ENCODE data around the gene KRTAP9-3. TPM values are rescaled to one million over a fixed set of nuclear protein-coding genes. Genes with fewer than 3 reads are reported as not detected.
"Not testable (repeated sequence)": the region's sequence is repeated elsewhere in the genome, so short reads cannot be mapped to it uniquely, and the experiment has no call there.

KRTAP9-3 gene
- polyA plus RNA-seq, 3 donors = not detected

- Histone ChIP-seq H3K9ac (ENCODE audit: insufficient read depth, low read length, poor library complexity, severe bottlenecking) (no peak overlapping the region), H4K20me1 (ENCODE audit: insufficient read depth, low read length) (no peaks in the 10 kb centered on the region), H3K36me3 (replicated peaks in 1 of 2; ENCODE audit: control insufficient read depth in 1 of 2, insufficient read depth in 2 of 2, low read length in 2 of 2) (no peaks in the 10 kb centered on the region), H3K4me1 (ENCODE audit: control insufficient read depth in 1 of 2, insufficient read depth in 2 of 2, low read length in 2 of 2) (no peaks in the 10 kb centered on the region), H3K27ac (ENCODE audit: low read depth in 1 of 2, low read length in 2 of 2) (no peak overlapping the region), H3K79me2 (ENCODE audit: insufficient read depth, low read length) (no peaks in the 10 kb centered on the region), H3K9me3 (replicated peaks in 1 of 2; ENCODE audit: control insufficient read depth in 1 of 2, insufficient read depth in 1 of 2, low read length in 2 of 2) (no peaks in the 10 kb centered on the region), H3K4me2 (replicated peaks; ENCODE audit: extremely low read depth, low read length, poor library complexity, severe bottlenecking) (no peak overlapping the region), H3K4me3 (replicated peaks in 1 of 3; ENCODE audit: low read depth in 2 of 3, low read length in 3 of 3) (no peak overlapping the region), H3K27me3 (ENCODE audit: control insufficient read depth in 2 of 2, insufficient read depth in 2 of 2, low read length in 2 of 2) (peaks cover 0 to 3% of the 10 kb centered on the region in 2 donors), H2AFZ (ENCODE audit: insufficient read depth, low read depth, low read length, poor library complexity, severe bottlenecking) (no peak overlapping the region)
- TF ChIP-seq, protein P1, sequence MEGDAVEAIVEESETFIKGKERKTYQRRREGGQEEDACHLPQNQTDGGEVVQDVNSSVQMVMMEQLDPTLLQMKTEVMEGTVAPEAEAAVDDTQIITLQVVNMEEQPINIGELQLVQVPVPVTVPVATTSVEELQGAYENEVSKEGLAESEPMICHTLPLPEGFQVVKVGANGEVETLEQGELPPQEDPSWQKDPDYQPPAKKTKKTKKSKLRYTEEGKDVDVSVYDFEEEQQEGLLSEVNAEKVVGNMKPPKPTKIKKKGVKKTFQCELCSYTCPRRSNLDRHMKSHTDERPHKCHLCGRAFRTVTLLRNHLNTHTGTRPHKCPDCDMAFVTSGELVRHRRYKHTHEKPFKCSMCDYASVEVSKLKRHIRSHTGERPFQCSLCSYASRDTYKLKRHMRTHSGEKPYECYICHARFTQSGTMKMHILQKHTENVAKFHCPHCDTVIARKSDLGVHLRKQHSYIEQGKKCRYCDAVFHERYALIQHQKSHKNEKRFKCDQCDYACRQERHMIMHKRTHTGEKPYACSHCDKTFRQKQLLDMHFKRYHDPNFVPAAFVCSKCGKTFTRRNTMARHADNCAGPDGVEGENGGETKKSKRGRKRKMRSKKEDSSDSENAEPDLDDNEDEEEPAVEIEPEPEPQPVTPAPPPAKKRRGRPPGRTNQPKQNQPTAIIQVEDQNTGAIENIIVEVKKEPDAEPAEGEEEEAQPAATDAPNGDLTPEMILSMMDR (IDR thresholded peaks at IDR 0.05) = no peak
- no peaks in the 10 kb centered on the region for H3K36me3 Mint-ChIP-seq
- DNase-seq = no peak
- no peak overlapping the region for H3K4me3 Mint-ChIP-seq
- H3K9me3 Mint-ChIP-seq = peaks cover 0 to 3% (median 0%) of the 10 kb centered on the region in 7 donors
- no peaks in the 10 kb centered on the region for H3K4me1 Mint-ChIP-seq
- intact Hi-C loops (cut with micrococcal nuclease) = no loop called here
- peaks cover 3 to 20% (median 4%) of the 10 kb centered on the region in 3 donors for H3K27me3 Mint-ChIP-seq (ENCODE audit: low read depth in 3 of 3)
- no peak overlapping the region for H3K27ac Mint-ChIP-seq
Observed at GRCh38 chr17:41230094-41230493, 2.2 kb upstream of the KRTAP9-3 start.

DNA sequence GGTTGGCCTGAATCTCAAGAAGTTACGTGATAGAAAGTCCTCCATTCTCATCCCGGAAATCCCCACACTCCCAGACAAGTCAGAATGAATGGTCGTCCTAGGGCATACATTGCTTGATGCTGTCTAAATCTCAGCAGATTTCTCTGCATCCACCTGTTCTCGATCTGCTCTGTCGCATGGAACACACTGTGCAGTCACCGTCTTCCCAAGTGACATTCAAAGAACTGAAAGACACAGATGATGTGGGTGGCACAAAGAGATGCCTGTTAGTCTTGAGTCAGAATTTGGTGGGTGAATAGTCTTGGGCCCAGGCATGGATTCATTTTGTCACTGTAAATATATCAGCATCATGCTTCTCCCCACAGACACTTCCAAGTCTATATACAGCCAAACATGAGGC lies 518 bp upstream of the KRTAP9-3 start:
- TF ChIP-seq, protein P1 (IDR thresholded peaks at IDR 0.05) = no peak
- no peaks in the 10 kb centered on the region for H3K4me1 Mint-ChIP-seq
- Histone ChIP-seq H2AFZ (ENCODE audit: insufficient read depth, low read depth, low read length, poor library complexity, severe bottlenecking) (no peak overlapping the region), H3K4me1 (ENCODE audit: control insufficient read depth in 1 of 2, insufficient read depth in 2 of 2, low read length in 2 of 2) (no peaks in the 10 kb centered on the region), H3K27me3 (ENCODE audit: control insufficient read depth in 2 of 2, insufficient read depth in 2 of 2, low read length in 2 of 2) (peaks cover 0 to 3% of the 10 kb centered on the region in 2 donors), H3K9ac (ENCODE audit: insufficient read depth, low read length, poor library complexity, severe bottlenecking) (no peak overlapping the region), H3K79me2 (ENCODE audit: insufficient read depth, low read length) (no peaks in the 10 kb centered on the region), H3K36me3 (replicated peaks in 1 of 2; ENCODE audit: control insufficient read depth in 1 of 2, insufficient read depth in 2 of 2, low read length in 2 of 2) (no peaks in the 10 kb centered on the region), H3K9me3 (replicated peaks in 1 of 2; ENCODE audit: control insufficient read depth in 1 of 2, insufficient read depth in 1 of 2, low read length in 2 of 2) (no peaks in the 10 kb centered on the region), H4K20me1 (ENCODE audit: insufficient read depth, low read length) (no peaks in the 10 kb centered on the region), H3K27ac (ENCODE audit: low read depth in 1 of 2, low read length in 2 of 2) (no peak overlapping the region), H3K4me2 (replicated peaks; ENCODE audit: extremely low read depth, low read length, poor library complexity, severe bottlenecking) (no peak overlapping the region), H3K4me3 (replicated peaks in 1 of 3; ENCODE audit: low read depth in 2 of 3, low read length in 3 of 3) (no peak overlapping the region)
- H3K9me3 Mint-ChIP-seq = peaks cover 0 to 4% (median 0%) of the 10 kb centered on the region in 7 donors
- peaks cover 4 to 20% (median 8%) of the 10 kb centered on the region in 3 donors for H3K27me3 Mint-ChIP-seq (ENCODE audit: low read depth in 3 of 3)
- intact Hi-C loops (cut with micrococcal nuclease) = no loop called here
- WGBS (ENCODE audit: insufficient coverage) = 90% methylated on average over 2 of the region's 6 CpGs
- DNase-seq = no peak
- H3K27ac Mint-ChIP-seq = no peak overlapping the region
- peak overlapping the region in 1 of 2 donors; percentile 5 for H3K4me3 Mint-ChIP-seq
- no peaks in the 10 kb centered on the region for H3K36me3 Mint-ChIP-seq

DNA sequence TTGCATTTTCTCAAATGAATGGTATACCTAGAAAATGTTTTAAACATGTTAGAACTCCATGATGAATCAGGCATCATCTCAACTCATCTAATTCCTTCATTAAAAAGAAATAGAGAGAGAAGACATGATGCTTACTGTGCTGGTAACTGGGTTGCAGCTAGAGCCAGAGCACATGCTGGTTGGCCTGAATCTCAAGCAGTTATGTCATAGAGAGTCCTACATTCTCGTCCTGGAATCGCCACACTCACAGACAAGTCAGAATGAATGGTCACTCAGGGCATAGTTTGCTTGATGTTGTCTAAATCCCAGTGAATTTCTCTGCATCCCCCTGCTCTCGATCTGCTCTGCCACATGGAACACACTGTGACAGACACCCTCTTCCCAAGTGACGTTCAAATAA lies 4.9 kb downstream of the KRTAP9-3 start:
- H3K36me3 ChIP-seq (replicated peaks in 1 of 2; ENCODE audit: control insufficient read depth in 1 of 2, insufficient read depth in 2 of 2, low read length in 2 of 2); H3K9me3 Mint-ChIP-seq; H3K27me3 ChIP-seq (ENCODE audit: control insufficient read depth in 2 of 2, insufficient read depth in 2 of 2, low read length in 2 of 2); H4K20me1 ChIP-seq (ENCODE audit: insufficient read depth, low read length); DNase-seq; H2AFZ ChIP-seq (ENCODE audit: insufficient read depth, low read depth, low read length, poor library complexity, severe bottlenecking); H3K4me1 Mint-ChIP-seq; H3K36me3 Mint-ChIP-seq; H3K27ac Mint-ChIP-seq; intact Hi-C loops (cut with micrococcal nuclease); H3K9ac ChIP-seq (ENCODE audit: insufficient read depth, low read length, poor library complexity, severe bottlenecking); H3K27ac ChIP-seq (ENCODE audit: low read depth in 1 of 2, low read length in 2 of 2); H3K4me2 ChIP-seq (replicated peaks; ENCODE audit: extremely low read depth, low read length, poor library complexity, severe bottlenecking); H3K79me2 ChIP-seq (ENCODE audit: insufficient read depth, low read length); H3K9me3 ChIP-seq (replicated peaks in 1 of 2; ENCODE audit: control insufficient read depth in 1 of 2, insufficient read depth in 1 of 2, low read length in 2 of 2); H3K4me3 ChIP-seq (replicated peaks in 1 of 3; ENCODE audit: low read depth in 2 of 3, low read length in 3 of 3); H3K4me1 ChIP-seq (ENCODE audit: control insufficient read depth in 1 of 2, insufficient read depth in 2 of 2, low read length in 2 of 2); H3K4me3 Mint-ChIP-seq: not testable (repeated sequence)
- H3K27me3 Mint-ChIP-seq (ENCODE audit: low read depth in 3 of 3) = peaks cover 5 to 21% (median 11%) of the 10 kb centered on the region in 3 donors
- whole genome bisulfite sequencing (ENCODE audit: insufficient coverage) = 92% methylated on average over 2 of the region's 4 CpGs
